Superior temporal gyrus (tissue), 1 donor: Measurements from ENCODE around the gene TBC1D3G.
"Not testable (repeated sequence)": the region's sequence is repeated elsewhere in the genome, so short reads cannot be mapped to it uniquely, and the experiment has no call there.

Experiments used
- DNase-seq: peaks from one replicate; pipeline ENCODE4 v3.0.0-alpha.2; 2016; ENCODE audit errors: extremely low spot score

Gene TBC1D3G

DNA sequence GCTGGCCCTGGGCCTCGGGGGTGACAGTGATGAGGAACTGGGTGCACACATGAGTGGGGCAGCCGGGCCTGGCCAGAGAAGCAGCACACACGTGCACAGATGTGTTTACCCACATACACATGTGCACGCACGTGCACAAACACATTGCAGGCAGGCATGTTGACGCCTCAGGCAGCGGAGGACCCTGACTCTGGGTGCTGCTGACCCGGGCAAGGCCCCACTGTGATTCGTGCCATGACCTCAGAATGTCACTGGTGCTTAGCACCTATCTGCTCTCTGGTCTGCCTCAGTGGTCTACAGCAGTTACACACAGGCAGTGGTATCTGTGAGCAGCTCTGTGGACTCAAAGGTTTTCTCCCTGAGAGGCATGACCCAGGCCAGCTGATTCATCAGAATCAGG, at the start of gene TBC1D3G:
TSS of gene TBC1D3G (plus strand) at position 301 of the 400 bp plus-strand sequence. CDS start 1,528 bp downstream, outside the sequence.
- DNase-seq, result not testable (repeated sequence)

- not testable (repeated sequence) for DNase-seq
These were observed 40.4 kb upstream of the TBC1D3G start for GRCh38 chr17:36283256-36283655.

- DNase-seq, result not testable (repeated sequence)
These were observed 39.5 kb upstream of the TBC1D3G start for GRCh38 chr17:36284219-36284618.

DNA sequence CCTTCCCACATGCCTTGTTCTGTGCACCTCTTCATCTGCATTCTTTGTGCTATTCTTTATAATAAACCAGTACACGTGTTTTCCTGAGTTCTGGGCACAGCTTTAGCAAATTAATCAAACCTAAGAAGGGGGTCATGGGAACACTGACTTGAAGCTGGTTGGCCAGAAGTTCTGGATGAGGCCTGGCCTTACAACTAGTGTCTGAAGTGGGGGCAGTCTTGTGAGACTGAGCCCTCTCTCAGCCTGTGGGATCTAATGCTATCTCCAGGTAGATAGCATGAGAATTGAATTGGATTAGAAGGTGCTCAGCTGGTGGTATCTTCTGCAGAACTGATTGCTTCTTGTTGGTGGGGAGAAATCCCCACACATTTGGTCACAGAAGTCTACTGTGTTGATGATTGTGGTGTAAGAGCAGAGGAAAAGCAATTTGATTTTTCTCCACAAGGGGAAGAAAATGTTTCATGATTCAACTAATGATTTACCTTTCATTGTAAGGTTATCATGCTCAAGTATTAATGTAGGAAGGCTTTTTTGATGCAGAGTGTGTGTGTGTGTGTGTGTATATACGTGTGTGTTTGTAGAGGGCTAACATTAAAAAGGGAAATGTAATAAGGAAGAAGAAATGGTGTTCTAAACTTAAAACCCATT, 33.6 kb upstream of the TBC1D3G start:
- not testable (repeated sequence) for DNase-seq

DNA sequence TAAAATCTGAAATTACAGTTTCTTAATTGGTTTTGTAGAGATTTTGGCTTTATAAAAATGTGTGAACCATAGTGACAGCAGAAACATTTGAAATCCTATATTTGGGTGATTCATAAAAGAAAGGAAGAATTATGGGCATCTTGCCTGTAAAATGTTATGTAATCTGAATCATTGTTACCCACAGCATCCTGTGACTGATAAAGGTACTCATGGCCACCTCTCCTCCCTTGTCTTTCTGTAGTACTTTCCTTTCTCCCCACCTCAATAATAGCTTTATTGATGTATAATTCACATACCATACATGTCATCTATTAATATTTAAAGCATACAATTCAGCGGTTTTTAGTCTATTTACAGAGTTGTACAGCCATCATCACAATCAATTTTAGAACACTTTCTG, 28.5 kb upstream of the TBC1D3G start:
- not testable (repeated sequence) for DNase-seq

DNA sequence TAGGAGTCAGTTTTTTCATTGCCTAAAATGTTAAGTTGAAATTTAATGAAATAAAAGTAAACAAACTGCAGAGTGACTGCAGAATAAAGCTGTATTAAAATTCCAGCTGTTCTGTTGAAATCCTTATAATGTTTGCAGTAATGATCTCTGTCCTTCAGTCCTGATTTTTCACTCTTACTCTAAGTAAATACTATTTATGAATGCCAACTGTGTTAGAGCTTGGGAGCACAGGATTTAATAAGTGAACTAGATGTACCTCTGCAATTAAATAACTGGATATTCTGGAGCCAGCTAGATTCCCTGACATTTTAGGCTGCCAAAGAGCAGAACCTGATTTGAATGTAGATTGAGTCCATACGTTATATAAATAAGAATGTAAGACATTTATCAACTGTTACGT, 7.9 kb upstream of the TBC1D3G start:
- not testable (repeated sequence) for DNase-seq

DNA sequence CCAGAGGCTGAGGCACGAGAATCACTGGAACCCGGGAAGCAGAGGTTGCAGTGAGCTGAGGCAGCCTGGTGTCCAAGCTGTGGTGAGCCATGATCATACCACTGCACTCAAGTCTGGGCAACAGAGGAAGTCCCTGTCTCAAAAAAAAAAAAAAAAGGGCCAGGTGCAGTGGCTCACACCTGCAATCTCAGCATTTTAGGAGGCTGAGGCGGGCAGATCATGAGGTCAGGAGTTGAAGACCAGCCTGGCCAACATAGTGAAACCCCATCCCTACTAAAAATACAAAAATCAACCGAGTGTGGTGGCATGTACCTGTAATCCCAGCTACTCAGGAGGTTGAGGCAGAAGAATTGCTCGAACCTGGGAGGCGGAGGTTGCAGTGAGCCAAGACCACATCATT, 38.8 kb downstream of the TBC1D3G start:
- DNase-seq, result not testable (repeated sequence)

- DNase-seq, result not testable (repeated sequence)
These were observed 52.3 kb downstream of the TBC1D3G start for GRCh38 chr17:36375938-36376337.
